Keratinocyte (primary cell): ENCODE data around the gene EPHB1. TPM values are rescaled to one million over a fixed set of nuclear protein-coding genes. Genes with fewer than 3 reads are reported as not detected.

ENCODE experiments used
- DNase-seq: peaks from one replicate; pipeline ENCODE4 v3.0.0-alpha.2; 2011; ENCODE audit warnings: low read depth, missing footprints, low spot score
- FAIRE-seq: peaks from 2 replicates; lab custom pipeline; 2011; peaks lifted over from hg19 to GRCh38; lab: Jason Lieb, UNC
- H2AFZ ChIP-seq: 2 replicates; pipeline ENCODE4 v1.6.0; 2012; ENCODE audit warnings: low read length, control low read depth, inconsistent platforms; ENCODE audit not compliant: control insufficient read depth
- H3K27ac ChIP-seq: 2 replicates; pipeline ENCODE4 v1.5.1; 2011; ENCODE audit warnings: low read length; ENCODE audit not compliant: control insufficient read depth, insufficient read depth
- H3K27me3 ChIP-seq: 3 replicates; pipeline ENCODE4 v1.6.0; 2011; ENCODE audit warnings: low read length; ENCODE audit not compliant: control insufficient read depth, insufficient read depth; ENCODE audit errors: extremely low read depth
- H3K36me3 ChIP-seq, 2 experiments: 2 replicates in 1 of 2; 3 replicates in 1 of 2; pipeline ENCODE4 v1.5.1; 2011; ENCODE audit warnings: low read length in 2 of 2, mild to moderate bottlenecking in 1 of 2; ENCODE audit not compliant: control insufficient read depth in 2 of 2, insufficient read depth in 2 of 2; ENCODE audit errors: extremely low read depth in 1 of 2
- H3K4me1 ChIP-seq: 3 replicates; pipeline ENCODE4 v1.5.1; 2011; ENCODE audit warnings: low read length; ENCODE audit not compliant: control insufficient read depth, insufficient read depth; ENCODE audit errors: extremely low read depth
- H3K4me2 ChIP-seq: 3 replicates; pipeline ENCODE4 v1.6.0; 2011; ENCODE audit warnings: low read depth, low read length; ENCODE audit not compliant: control insufficient read depth, insufficient read depth; ENCODE audit errors: extremely low read depth
- H3K4me3 ChIP-seq, 3 experiments: fragments of 200-600 bp in 1 of 3; sonication (generic) in 1 of 3; 2 replicates in 2 of 3; 3 replicates in 1 of 3; pipeline ENCODE4 v1.5.1; 2011 to 2016; ENCODE audit warnings: low read length in 3 of 3, mild to moderate bottlenecking in 3 of 3, control low read depth in 2 of 3, inconsistent platforms in 1 of 3, low read depth in 1 of 3, mixed read lengths in 1 of 3, mixed run types in 1 of 3, moderate library complexity in 1 of 3; ENCODE audit not compliant: control insufficient read depth in 2 of 3, insufficient read depth in 2 of 3; ENCODE audit errors: extremely low read depth in 1 of 3
- H3K79me2 ChIP-seq: 2 replicates; pipeline ENCODE4 v1.6.0; 2012; ENCODE audit warnings: low read length; ENCODE audit not compliant: control insufficient read depth, insufficient read depth
- H3K9ac ChIP-seq: 3 replicates; pipeline ENCODE4 v1.6.0; 2011; ENCODE audit warnings: low read length; ENCODE audit not compliant: control insufficient read depth, insufficient read depth; ENCODE audit errors: extremely low read depth
- H3K9me1 ChIP-seq: 3 replicates; pipeline ENCODE4 v1.6.0; 2011; ENCODE audit warnings: low read length; ENCODE audit not compliant: control insufficient read depth, insufficient read depth; ENCODE audit errors: extremely low read depth
- H3K9me3 ChIP-seq: 2 replicates; pipeline ENCODE4 v1.5.1; 2012; ENCODE audit warnings: low read depth, low read length; ENCODE audit not compliant: control insufficient read depth
- H4K20me1 ChIP-seq: 3 replicates; pipeline ENCODE4 v1.6.0; 2011; ENCODE audit warnings: low read length; ENCODE audit not compliant: control insufficient read depth, insufficient read depth; ENCODE audit errors: extremely low read depth
- CTCF ChIP-seq, 3 experiments: IDR thresholded peaks in 1 of 3; conservative IDR thresholded peaks in 1 of 3; optimal IDR thresholded peaks in 1 of 3; 2 replicates in 2 of 3; 3 replicates in 1 of 3; pipeline versions ENCODE3 to v1.5.1; 2011; ENCODE audit warnings: low read length in 3 of 3, mild to moderate bottlenecking in 3 of 3, moderate library complexity in 2 of 3, control low read depth in 1 of 3, inconsistent platforms in 1 of 3; ENCODE audit not compliant: insufficient read depth in 2 of 3; ENCODE audit errors: extremely low read depth in 1 of 3
- EZH2 ChIP-seq: IDR thresholded peaks from one replicate; pipeline ENCODE4 v1.6.1; 2012; ENCODE audit warnings: inconsistent platforms, mild to moderate bottlenecking, low read length, moderate library complexity
- dilution Hi-C: fragments of 300-500 bp; cut with MboI; formaldehyde crosslinking; loops from one replicate; pipeline ENCODE4 v1.7.0; 2020; ENCODE audit warnings: low sequenced_read_pairs; ENCODE audit not compliant: extremely low pct_ligation_motif_present
- polyA plus RNA-seq, 5 experiments: library from polyadenylated mRNA; depleted of rRNA in 3 of 5; stranded (reverse) in 3 of 5; stranded (forward) in 1 of 5; unstranded in 1 of 5; fragments of >200 nt; gene quantifications; 1 replicate in 1 of 5; 2 replicates in 3 of 5; 3 replicates in 1 of 5; pipeline versions ENCODE4 v1.2.1 to v1.2.3, GENCODE V29; 2011 to 2012; ENCODE audit warnings: missing spikeins in 2 of 5, low read depth in 1 of 5, low replicate concordance in 1 of 5

Gene EPHB1
- polyA plus RNA-seq, 1 donor (not counting 4 experiments of a cell fraction or from before 2014, with no cell fraction given), result 0.01 TPM

- TF ChIP-seq CTCF (optimal IDR thresholded peaks at IDR 0.05 in 1 of 3, IDR thresholded peaks at IDR 0.05 in 1 of 3, conservative IDR thresholded peaks at IDR 0.05 in 1 of 3; ENCODE audit: extremely low read depth in 1 of 3, insufficient read depth in 2 of 3, low read length in 3 of 3) (no peak), EZH2 (no peak)
- no peak overlapping the region for H3K27ac ChIP-seq
- no peaks in the 10 kb centered on the region for H4K20me1 ChIP-seq
- no peaks in the 10 kb centered on the region for H3K9me1 ChIP-seq
- H2AFZ ChIP-seq, result no peak overlapping the region
- H3K9me3 ChIP-seq, result no peaks in the 10 kb centered on the region
- no peaks in the 10 kb centered on the region for H3K4me1 ChIP-seq
- H3K4me2 ChIP-seq, result no peak overlapping the region
- no peaks in the 10 kb centered on the region for H3K36me3 ChIP-seq
- no peak for FAIRE-seq
- no peaks in the 10 kb centered on the region for H3K79me2 ChIP-seq
- no peaks in the 10 kb centered on the region for H3K27me3 ChIP-seq
- DNase-seq, result no peak
- no peak overlapping the region for H3K4me3 ChIP-seq
- H3K9ac ChIP-seq, result no peak overlapping the region
- dilution Hi-C loops, result no loop called here
Measured at GRCh38 chr3:134910026-134910425, 115.0 kb downstream of the EPHB1 start.

GRCh38 chr3:134911586-134912548, 116.8 kb downstream of the EPHB1 start:
- H3K36me3 ChIP-seq, result no peaks in the 10 kb centered on the region
- no peaks in the 10 kb centered on the region for H3K9me3 ChIP-seq
- H3K27ac ChIP-seq, result no peak overlapping the region
- H3K4me3 ChIP-seq, result no peak overlapping the region
- no peak for DNase-seq
- no peak overlapping the region for H3K4me2 ChIP-seq
- no peaks in the 10 kb centered on the region for H4K20me1 ChIP-seq
- dilution Hi-C loops, result no loop called here
- FAIRE-seq, result no peak
- TF ChIP-seq CTCF (optimal IDR thresholded peaks at IDR 0.05 in 1 of 3, IDR thresholded peaks at IDR 0.05 in 1 of 3, conservative IDR thresholded peaks at IDR 0.05 in 1 of 3; ENCODE audit: extremely low read depth in 1 of 3, insufficient read depth in 2 of 3, low read length in 3 of 3), result no peak
- TF ChIP-seq EZH2, result no peak
- no peak overlapping the region for H3K9ac ChIP-seq
- no peaks in the 10 kb centered on the region for H3K4me1 ChIP-seq
- no peaks in the 10 kb centered on the region for H3K27me3 ChIP-seq
- no peak overlapping the region for H2AFZ ChIP-seq
- no peaks in the 10 kb centered on the region for H3K9me1 ChIP-seq
- H3K79me2 ChIP-seq, result no peaks in the 10 kb centered on the region
